Keratinocyte (primary cell): Measurements from ENCODE around the gene A3GALT2. TPM values are rescaled to one million over a fixed set of nuclear protein-coding genes. Genes with fewer than 3 reads are reported as not detected.

Experiments
- DNase-seq: peaks from one replicate; pipeline ENCODE4 v3.0.0-alpha.2; 2011; ENCODE audit warnings: low read depth, missing footprints, low spot score
- FAIRE-seq: peaks from 2 replicates; lab custom pipeline; 2011; peaks lifted over from hg19 to GRCh38; lab: Jason Lieb, UNC
- H2AFZ ChIP-seq: 2 replicates; pipeline ENCODE4 v1.6.0; 2012; ENCODE audit warnings: low read length, control low read depth, inconsistent platforms; ENCODE audit not compliant: control insufficient read depth
- H3K27ac ChIP-seq: 2 replicates; pipeline ENCODE4 v1.5.1; 2011; ENCODE audit warnings: low read length; ENCODE audit not compliant: control insufficient read depth, insufficient read depth
- H3K27me3 ChIP-seq: 3 replicates; pipeline ENCODE4 v1.6.0; 2011; ENCODE audit warnings: low read length; ENCODE audit not compliant: control insufficient read depth, insufficient read depth; ENCODE audit errors: extremely low read depth
- H3K36me3 ChIP-seq, 2 experiments: 2 replicates in 1 of 2; 3 replicates in 1 of 2; pipeline ENCODE4 v1.5.1; 2011; ENCODE audit warnings: low read length in 2 of 2, mild to moderate bottlenecking in 1 of 2; ENCODE audit not compliant: control insufficient read depth in 2 of 2, insufficient read depth in 2 of 2; ENCODE audit errors: extremely low read depth in 1 of 2
- H3K4me1 ChIP-seq: 3 replicates; pipeline ENCODE4 v1.5.1; 2011; ENCODE audit warnings: low read length; ENCODE audit not compliant: control insufficient read depth, insufficient read depth; ENCODE audit errors: extremely low read depth
- H3K4me2 ChIP-seq: 3 replicates; pipeline ENCODE4 v1.6.0; 2011; ENCODE audit warnings: low read depth, low read length; ENCODE audit not compliant: control insufficient read depth, insufficient read depth; ENCODE audit errors: extremely low read depth
- H3K4me3 ChIP-seq, 3 experiments: fragments of 200-600 bp in 1 of 3; sonication (generic) in 1 of 3; 2 replicates in 2 of 3; 3 replicates in 1 of 3; pipeline ENCODE4 v1.5.1; 2011 to 2016; ENCODE audit warnings: low read length in 3 of 3, mild to moderate bottlenecking in 3 of 3, control low read depth in 2 of 3, inconsistent platforms in 1 of 3, low read depth in 1 of 3, mixed read lengths in 1 of 3, mixed run types in 1 of 3, moderate library complexity in 1 of 3; ENCODE audit not compliant: control insufficient read depth in 2 of 3, insufficient read depth in 2 of 3; ENCODE audit errors: extremely low read depth in 1 of 3
- H3K79me2 ChIP-seq: 2 replicates; pipeline ENCODE4 v1.6.0; 2012; ENCODE audit warnings: low read length; ENCODE audit not compliant: control insufficient read depth, insufficient read depth
- H3K9ac ChIP-seq: 3 replicates; pipeline ENCODE4 v1.6.0; 2011; ENCODE audit warnings: low read length; ENCODE audit not compliant: control insufficient read depth, insufficient read depth; ENCODE audit errors: extremely low read depth
- H3K9me1 ChIP-seq: 3 replicates; pipeline ENCODE4 v1.6.0; 2011; ENCODE audit warnings: low read length; ENCODE audit not compliant: control insufficient read depth, insufficient read depth; ENCODE audit errors: extremely low read depth
- H3K9me3 ChIP-seq: 2 replicates; pipeline ENCODE4 v1.5.1; 2012; ENCODE audit warnings: low read depth, low read length; ENCODE audit not compliant: control insufficient read depth
- H4K20me1 ChIP-seq: 3 replicates; pipeline ENCODE4 v1.6.0; 2011; ENCODE audit warnings: low read length; ENCODE audit not compliant: control insufficient read depth, insufficient read depth; ENCODE audit errors: extremely low read depth
- EZH2 ChIP-seq: IDR thresholded peaks from one replicate; pipeline ENCODE4 v1.6.1; 2012; ENCODE audit warnings: inconsistent platforms, mild to moderate bottlenecking, low read length, moderate library complexity
- dilution Hi-C: fragments of 300-500 bp; cut with MboI; formaldehyde crosslinking; loops from one replicate; pipeline ENCODE4 v1.7.0; 2020; ENCODE audit warnings: low sequenced_read_pairs; ENCODE audit not compliant: extremely low pct_ligation_motif_present
- polyA plus RNA-seq, 5 experiments: library from polyadenylated mRNA; depleted of rRNA in 3 of 5; stranded (reverse) in 3 of 5; stranded (forward) in 1 of 5; unstranded in 1 of 5; fragments of >200 nt; gene quantifications; 1 replicate in 1 of 5; 2 replicates in 3 of 5; 3 replicates in 1 of 5; pipeline versions ENCODE4 v1.2.1 to v1.2.3, GENCODE V29; 2011 to 2012; ENCODE audit warnings: missing spikeins in 2 of 5, low read depth in 1 of 5, low replicate concordance in 1 of 5
- TF ChIP-seq, protein P1 (sequence below), 3 experiments: IDR thresholded peaks in 1 of 3; conservative IDR thresholded peaks in 1 of 3; optimal IDR thresholded peaks in 1 of 3; 2 replicates in 2 of 3; 3 replicates in 1 of 3; pipeline versions ENCODE3 to v1.5.1; 2011; ENCODE audit warnings: low read length in 3 of 3, mild to moderate bottlenecking in 3 of 3, moderate library complexity in 2 of 3, control low read depth in 1 of 3, inconsistent platforms in 1 of 3; ENCODE audit not compliant: insufficient read depth in 2 of 3; ENCODE audit errors: extremely low read depth in 1 of 3

Gene A3GALT2
- polyA plus RNA-seq, 1 donor (not counting 4 experiments of a cell fraction or from before 2014, with no cell fraction given): not detected

DNA sequence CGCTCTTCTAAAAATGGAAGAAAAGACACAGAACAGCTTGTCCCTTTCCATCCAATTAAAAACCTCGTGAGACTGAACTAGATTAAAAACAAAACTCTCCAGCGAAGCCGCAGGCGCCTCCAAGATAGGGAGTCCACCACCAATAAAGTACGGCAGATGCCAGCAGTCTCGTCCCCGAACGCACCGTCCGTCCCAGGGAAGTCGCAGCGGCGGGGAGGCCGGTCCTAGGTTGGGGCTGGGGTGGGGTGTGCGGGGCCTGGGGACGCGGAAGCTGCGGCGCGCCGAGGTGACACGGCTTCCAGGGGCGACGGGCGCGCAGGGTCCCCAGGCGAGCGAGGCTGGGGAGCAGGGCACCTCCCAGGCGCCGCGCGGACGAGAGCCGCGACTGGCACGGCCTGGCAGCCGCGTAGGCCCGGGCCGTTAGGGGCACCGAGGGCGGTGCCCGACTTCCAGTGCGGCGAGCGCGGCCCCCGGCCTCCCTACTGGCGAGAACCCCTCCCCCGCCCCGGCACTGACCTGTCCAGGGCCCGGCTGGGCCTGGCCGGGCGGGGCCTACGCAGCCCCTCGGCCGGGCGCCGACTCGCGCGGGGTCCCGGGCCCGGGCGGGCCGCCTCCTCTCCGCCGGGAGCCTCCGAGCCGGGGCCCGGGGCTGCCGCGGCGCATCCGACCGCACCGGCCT is 28.3 kb upstream of the A3GALT2 start:
- Histone ChIP-seq H3K4me2 (peak overlapping the region; percentile 90), H3K79me2 (peaks cover 55% of the 10 kb centered on the region), H3K27me3 (no peaks in the 10 kb centered on the region), H2AFZ (no peak overlapping the region), H3K36me3 (peaks cover 15 to 23% of the 10 kb centered on the region in 2 experiments), H4K20me1 (no peaks in the 10 kb centered on the region), H3K27ac (peak overlapping the region; percentile 69), H3K9ac (peak overlapping the region; percentile 69), H3K4me1 (peaks cover 40% of the 10 kb centered on the region), H3K9me3 (no peaks in the 10 kb centered on the region), H3K4me3 (peak overlapping the region; percentile 69 to 82 (median 79)), H3K9me1 (no peaks in the 10 kb centered on the region)
- DNase-seq (no peak), FAIRE-seq (no peak)
- no peak for TF ChIP-seq EZH2
- TF ChIP-seq, protein P1, sequence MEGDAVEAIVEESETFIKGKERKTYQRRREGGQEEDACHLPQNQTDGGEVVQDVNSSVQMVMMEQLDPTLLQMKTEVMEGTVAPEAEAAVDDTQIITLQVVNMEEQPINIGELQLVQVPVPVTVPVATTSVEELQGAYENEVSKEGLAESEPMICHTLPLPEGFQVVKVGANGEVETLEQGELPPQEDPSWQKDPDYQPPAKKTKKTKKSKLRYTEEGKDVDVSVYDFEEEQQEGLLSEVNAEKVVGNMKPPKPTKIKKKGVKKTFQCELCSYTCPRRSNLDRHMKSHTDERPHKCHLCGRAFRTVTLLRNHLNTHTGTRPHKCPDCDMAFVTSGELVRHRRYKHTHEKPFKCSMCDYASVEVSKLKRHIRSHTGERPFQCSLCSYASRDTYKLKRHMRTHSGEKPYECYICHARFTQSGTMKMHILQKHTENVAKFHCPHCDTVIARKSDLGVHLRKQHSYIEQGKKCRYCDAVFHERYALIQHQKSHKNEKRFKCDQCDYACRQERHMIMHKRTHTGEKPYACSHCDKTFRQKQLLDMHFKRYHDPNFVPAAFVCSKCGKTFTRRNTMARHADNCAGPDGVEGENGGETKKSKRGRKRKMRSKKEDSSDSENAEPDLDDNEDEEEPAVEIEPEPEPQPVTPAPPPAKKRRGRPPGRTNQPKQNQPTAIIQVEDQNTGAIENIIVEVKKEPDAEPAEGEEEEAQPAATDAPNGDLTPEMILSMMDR (optimal IDR thresholded peaks at IDR 0.05 in 1 of 3, IDR thresholded peaks at IDR 0.05 in 1 of 3, conservative IDR thresholded peaks at IDR 0.05 in 1 of 3; ENCODE audit: extremely low read depth in 1 of 3, insufficient read depth in 2 of 3, low read length in 3 of 3): no peak
- dilution Hi-C loops: no loop called here

DNA sequence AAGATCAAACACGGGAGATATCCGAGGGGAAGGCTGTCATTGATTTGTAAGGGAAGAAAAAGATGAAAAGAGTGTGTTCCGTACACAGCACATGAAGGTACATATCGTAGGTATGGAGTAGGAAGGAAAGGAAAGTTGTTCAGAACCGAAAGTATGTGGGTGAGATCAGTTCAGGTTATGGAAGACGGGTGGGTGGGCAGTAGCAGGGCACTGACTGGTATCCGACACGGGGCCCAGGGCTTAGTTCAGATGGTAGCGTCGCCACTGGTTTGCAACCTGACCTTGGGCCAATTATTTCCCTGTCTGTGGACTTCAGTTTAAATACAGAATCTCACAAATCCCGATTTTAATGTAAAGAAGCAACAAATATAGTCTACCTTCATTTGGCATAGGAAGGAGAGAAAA is 27.8 kb upstream of the A3GALT2 start:
- Histone ChIP-seq H3K9ac (peak overlapping the region; percentile 69), H4K20me1 (peaks cover under 1% of the 10 kb centered on the region), H3K9me3 (no peaks in the 10 kb centered on the region), H3K4me1 (peaks cover 44% of the 10 kb centered on the region), H3K27ac (peak overlapping the region; percentile 69), H3K4me2 (peak overlapping the region; percentile 90), H3K27me3 (no peaks in the 10 kb centered on the region), H3K79me2 (peaks cover 60% of the 10 kb centered on the region), H3K36me3 (peaks cover 11 to 27% of the 10 kb centered on the region in 2 experiments), H3K4me3 (peak overlapping the region; percentile 69 to 82 (median 79)), H2AFZ (no peak overlapping the region), H3K9me1 (no peaks in the 10 kb centered on the region)
- dilution Hi-C loops: no loop called here
- TF ChIP-seq, protein P1 (optimal IDR thresholded peaks at IDR 0.05 in 1 of 3, IDR thresholded peaks at IDR 0.05 in 1 of 3, conservative IDR thresholded peaks at IDR 0.05 in 1 of 3; ENCODE audit: extremely low read depth in 1 of 3, insufficient read depth in 2 of 3, low read length in 3 of 3): no peak
- no peak for TF ChIP-seq EZH2
- DNase-seq (no peak), FAIRE-seq (no peak)
